Activated naive CD8-positive, alpha-beta T cell (primary cell): Measurements from ENCODE around the gene SLK.

Experiments
- H3K27ac Mint-ChIP-seq: one replicate; pipeline ENCODE4 v1.8.0; 2021; ENCODE audit warnings: mixed read lengths
- H3K27me3 Mint-ChIP-seq: one replicate; pipeline ENCODE4 v1.8.0; 2021; ENCODE audit warnings: mixed read lengths
- H3K36me3 Mint-ChIP-seq: one replicate; pipeline ENCODE4 v1.8.0; 2021; ENCODE audit warnings: mixed read lengths
- H3K4me1 Mint-ChIP-seq: one replicate; pipeline ENCODE4 v1.8.0; 2021; ENCODE audit warnings: low read depth, mixed read lengths
- H3K4me3 Mint-ChIP-seq: one replicate; pipeline ENCODE4 v1.8.0; 2021; ENCODE audit warnings: mild to moderate bottlenecking, mixed read lengths
- H3K9me3 Mint-ChIP-seq: one replicate; pipeline ENCODE4 v1.8.0; 2021; ENCODE audit warnings: low read depth, mixed read lengths

Gene SLK

GRCh38 chr10:104040382-104040781 lies 73.4 kb downstream of the SLK start:
- no peak overlapping the region for H3K4me3 Mint-ChIP-seq
- H3K36me3 Mint-ChIP-seq: no peaks in the 10 kb centered on the region
- H3K27ac Mint-ChIP-seq: no peak overlapping the region
- no peaks in the 10 kb centered on the region for H3K27me3 Mint-ChIP-seq
- no peaks in the 10 kb centered on the region for H3K4me1 Mint-ChIP-seq
- H3K9me3 Mint-ChIP-seq: no peaks in the 10 kb centered on the region

GRCh38 chr10:104040862-104041789 lies 74.2 kb downstream of the SLK start:
- H3K9me3 Mint-ChIP-seq: no peaks in the 10 kb centered on the region
- no peaks in the 10 kb centered on the region for H3K4me1 Mint-ChIP-seq
- no peaks in the 10 kb centered on the region for H3K27me3 Mint-ChIP-seq
- no peak overlapping the region for H3K27ac Mint-ChIP-seq
- H3K36me3 Mint-ChIP-seq: no peaks in the 10 kb centered on the region
- H3K4me3 Mint-ChIP-seq: no peak overlapping the region

GRCh38 chr10:104041891-104042535 lies 75.1 kb downstream of the SLK start:
- no peak overlapping the region for H3K27ac Mint-ChIP-seq
- no peaks in the 10 kb centered on the region for H3K36me3 Mint-ChIP-seq
- H3K4me1 Mint-ChIP-seq: no peaks in the 10 kb centered on the region
- no peak overlapping the region for H3K4me3 Mint-ChIP-seq
- H3K9me3 Mint-ChIP-seq: no peaks in the 10 kb centered on the region
- no peaks in the 10 kb centered on the region for H3K27me3 Mint-ChIP-seq

- Mint-ChIP-seq H3K27me3 (no peaks in the 10 kb centered on the region), H3K4me3 (no peak overlapping the region), H3K9me3 (no peaks in the 10 kb centered on the region), H3K27ac (no peak overlapping the region), H3K4me1 (no peaks in the 10 kb centered on the region), H3K36me3 (no peaks in the 10 kb centered on the region)
These were observed 76.4 kb downstream of the SLK start for GRCh38 chr10:104043185-104043830.

GRCh38 chr10:104043854-104044253 lies 76.9 kb downstream of the SLK start:
- Mint-ChIP-seq H3K9me3 (no peaks in the 10 kb centered on the region), H3K4me3 (no peak overlapping the region), H3K4me1 (no peaks in the 10 kb centered on the region), H3K36me3 (no peaks in the 10 kb centered on the region), H3K27me3 (no peaks in the 10 kb centered on the region), H3K27ac (no peak overlapping the region)

- Mint-ChIP-seq H3K36me3 (no peaks in the 10 kb centered on the region), H3K4me1 (no peaks in the 10 kb centered on the region), H3K27me3 (no peaks in the 10 kb centered on the region), H3K9me3 (no peaks in the 10 kb centered on the region), H3K4me3 (no peak overlapping the region), H3K27ac (no peak overlapping the region)
These were observed 78.5 kb downstream of the SLK start for GRCh38 chr10:104045151-104046089.

- H3K4me3 Mint-ChIP-seq: no peak overlapping the region
- no peaks in the 10 kb centered on the region for H3K27me3 Mint-ChIP-seq
- no peak overlapping the region for H3K27ac Mint-ChIP-seq
- H3K4me1 Mint-ChIP-seq: no peaks in the 10 kb centered on the region
- H3K36me3 Mint-ChIP-seq: no peaks in the 10 kb centered on the region
- H3K9me3 Mint-ChIP-seq: no peaks in the 10 kb centered on the region
These were observed 79.7 kb downstream of the SLK start for GRCh38 chr10:104046651-104047050.

- no peaks in the 10 kb centered on the region for H3K36me3 Mint-ChIP-seq
- H3K4me3 Mint-ChIP-seq: no peak overlapping the region
- no peaks in the 10 kb centered on the region for H3K27me3 Mint-ChIP-seq
- H3K27ac Mint-ChIP-seq: no peak overlapping the region
- no peaks in the 10 kb centered on the region for H3K4me1 Mint-ChIP-seq
- H3K9me3 Mint-ChIP-seq: no peaks in the 10 kb centered on the region
These were observed 82.7 kb downstream of the SLK start for GRCh38 chr10:104049504-104050250.

GRCh38 chr10:104052431-104052830 lies 85.5 kb downstream of the SLK start:
- Mint-ChIP-seq H3K4me3 (no peak overlapping the region), H3K4me1 (no peaks in the 10 kb centered on the region), H3K9me3 (no peaks in the 10 kb centered on the region), H3K27ac (no peak overlapping the region), H3K36me3 (no peaks in the 10 kb centered on the region), H3K27me3 (no peaks in the 10 kb centered on the region)

GRCh38 chr10:104053201-104053600 lies 86.3 kb downstream of the SLK start:
- H3K36me3 Mint-ChIP-seq: no peaks in the 10 kb centered on the region
- no peak overlapping the region for H3K27ac Mint-ChIP-seq
- H3K4me3 Mint-ChIP-seq: no peak overlapping the region
- H3K27me3 Mint-ChIP-seq: no peaks in the 10 kb centered on the region
- no peaks in the 10 kb centered on the region for H3K4me1 Mint-ChIP-seq
- no peaks in the 10 kb centered on the region for H3K9me3 Mint-ChIP-seq

- H3K36me3 Mint-ChIP-seq: no peaks in the 10 kb centered on the region
- no peak overlapping the region for H3K4me3 Mint-ChIP-seq
- H3K27ac Mint-ChIP-seq: no peak overlapping the region
- no peaks in the 10 kb centered on the region for H3K4me1 Mint-ChIP-seq
- no peaks in the 10 kb centered on the region for H3K27me3 Mint-ChIP-seq
- H3K9me3 Mint-ChIP-seq: no peaks in the 10 kb centered on the region
These were observed 87.5 kb downstream of the SLK start for GRCh38 chr10:104054430-104054829.

GRCh38 chr10:104056619-104057273 lies 89.8 kb downstream of the SLK start:
- Mint-ChIP-seq H3K4me3 (no peak overlapping the region), H3K4me1 (no peaks in the 10 kb centered on the region), H3K9me3 (no peaks in the 10 kb centered on the region), H3K27ac (no peak overlapping the region), H3K36me3 (no peaks in the 10 kb centered on the region), H3K27me3 (no peaks in the 10 kb centered on the region)

- Mint-ChIP-seq H3K27me3 (no peaks in the 10 kb centered on the region), H3K27ac (no peak overlapping the region), H3K4me3 (no peak overlapping the region), H3K4me1 (no peaks in the 10 kb centered on the region), H3K36me3 (no peaks in the 10 kb centered on the region), H3K9me3 (no peaks in the 10 kb centered on the region)
These were observed 90.8 kb downstream of the SLK start for GRCh38 chr10:104057717-104058116.
